H1 (cell line): ENCODE data around the gene KHDRBS2. TPM values are rescaled to one million over a fixed set of nuclear protein-coding genes. Genes with fewer than 3 reads are reported as not detected.

Experiments
- BRCA1 ChIP-seq: IDR thresholded peaks from 2 replicates; pipeline ENCODE4 v1.6.1; 2012; ENCODE audit warnings: low read depth, low read length, improper control_type of control experiment
- CBX8 ChIP-seq: fragments of 300-800, 300-1000 bp; sonication (generic); IDR thresholded peaks from 2 replicates; pipeline ENCODE4 v1.7.1; 2016; ENCODE audit warnings: low read depth, low read length, borderline replicate concordance
- CTBP2 ChIP-seq: IDR thresholded peaks from 2 replicates; pipeline ENCODE4 v1.7.0; 2011; ENCODE audit warnings: borderline replicate concordance, mild to moderate bottlenecking, moderate library complexity, mixed read lengths, low read length; ENCODE audit not compliant: insufficient read depth, insufficient read length
- GTF2F1 ChIP-seq: IDR thresholded peaks from 2 replicates; pipeline ENCODE4 v1.6.1; 2012; ENCODE audit warnings: low read depth, low read length, improper control_type of control experiment, borderline replicate concordance
- HDAC2 ChIP-seq, 2 experiments: fragments of 300-600 bp in 1 of 2; sonication (generic) in 1 of 2; IDR thresholded peaks; 2 replicates each; pipeline ENCODE4 v1.6.1; 2011 to 2012; ENCODE audit warnings: low read depth in 2 of 2, low read length in 2 of 2, mild to moderate bottlenecking in 2 of 2, moderate library complexity in 2 of 2, borderline replicate concordance in 1 of 2, inconsistent platforms in 1 of 2
- MAFK ChIP-seq: IDR thresholded peaks from 2 replicates; pipeline ENCODE4 v1.6.1; 2012; ENCODE audit warnings: low read depth, mild to moderate bottlenecking, improper control_type of control experiment, low read length
- POLR2A ChIP-seq, 2 experiments: IDR thresholded peaks; 1 replicate in 1 of 2; 2 replicates in 1 of 2; pipeline ENCODE4 v1.6.1; 2011; ENCODE audit warnings: low read depth in 2 of 2, low read length in 2 of 2, mild to moderate bottlenecking in 2 of 2; ENCODE audit errors: control extremely low read depth in 1 of 2
- SIX5 ChIP-seq: IDR thresholded peaks from 2 replicates; pipeline ENCODE4 v1.6.1; 2011; ENCODE audit warnings: mild to moderate bottlenecking, low read depth, low read length
- SP2 ChIP-seq: IDR thresholded peaks from 2 replicates; pipeline ENCODE4 v1.6.1; 2012; ENCODE audit warnings: mild to moderate bottlenecking, low read length, inconsistent platforms
- TAF1 ChIP-seq: IDR thresholded peaks from 2 replicates; pipeline ENCODE4 v1.6.1; 2011; ENCODE audit warnings: mild to moderate bottlenecking, low read depth, low read length
- TCF12 ChIP-seq: IDR thresholded peaks from 2 replicates; pipeline ENCODE4 v1.6.1; 2011; ENCODE audit warnings: low read depth, mild to moderate bottlenecking, low read length
- polyA plus RNA-seq, 7 experiments: library from polyadenylated mRNA; depleted of rRNA in 3 of 7; stranded (reverse) in 5 of 7; unstranded in 2 of 7; fragments of >200 nt in 5 of 7; fragments of 200-250 nt in 2 of 7; gene quantifications; 1 replicate in 5 of 7; 2 replicates in 1 of 7; 4 replicates in 1 of 7; pipeline versions ENCODE4 v1.2.1 to v1.2.3, GENCODE V29; 2011 to 2013; ENCODE audit warnings: missing spikeins in 2 of 7, mixed read lengths in 2 of 7
- total RNA-seq: library from RNA; stranded (reverse); fragmentation: NEBNext Ultra II Directional; extraction: Animal tissue kit (Norgen Biotek cat#: 25700); gene quantifications from 2 replicates; pipeline ENCODE4 v1.2.1, GENCODE V29; 2021

The KHDRBS2 gene
- total and polyA plus RNA-seq, 2 of the 8 experiments (the other 6 are each of a cell fraction or from before 2014, with no cell fraction given), result 5.2 to 7.7 TPM

DNA sequence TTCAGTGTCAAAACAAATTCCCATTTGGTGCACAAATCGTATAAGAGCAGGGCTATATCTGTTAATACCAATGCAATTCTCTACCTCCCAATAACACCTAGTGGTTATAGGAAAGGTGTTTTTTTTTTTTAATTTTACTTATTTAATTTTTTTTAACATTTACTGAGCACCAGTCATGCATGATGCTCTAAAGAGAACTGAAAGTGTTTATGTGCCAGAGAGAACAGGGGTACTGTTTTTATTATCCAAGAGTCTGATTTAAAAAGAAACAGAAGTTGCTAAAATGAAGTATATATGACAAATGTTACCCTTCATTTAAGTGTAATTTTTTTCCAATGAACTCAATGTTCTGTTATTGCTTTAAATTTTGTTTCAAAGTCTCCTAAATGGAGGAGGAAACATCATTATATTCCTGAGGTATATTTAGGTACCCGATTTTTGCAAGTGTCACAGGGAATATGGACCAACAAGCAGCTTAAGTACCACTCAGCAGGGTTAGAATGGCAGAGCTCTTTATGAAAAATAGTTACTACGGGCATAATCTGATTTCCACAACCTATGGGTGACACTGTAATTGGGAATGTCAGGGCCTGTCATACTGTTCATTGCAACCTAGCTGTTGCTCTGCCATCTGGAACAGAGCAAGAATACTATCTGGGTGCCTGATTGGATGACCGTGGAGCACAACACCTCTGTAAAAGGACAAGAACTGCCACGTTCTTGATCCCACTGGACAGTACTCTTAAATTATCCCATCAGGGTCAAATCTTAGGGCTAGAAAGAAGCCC lies 195.4 kb downstream of the KHDRBS2 start (continued):
- TF ChIP-seq CBX8 (no peak), POLR2A (IDR thresholded peaks at IDR 0.05; ENCODE audit: control extremely low read depth in 1 of 2, low read depth in 2 of 2, low read length in 2 of 2) (no peak), BRCA1 (no peak), TCF12 (no peak), MAFK (no peak), CTBP2 (no peak), SP2 (no peak), TAF1 (no peak), SIX5 (no peak), HDAC2 (IDR thresholded peaks at IDR 0.05; ENCODE audit: borderline replicate concordance in 1 of 2, low read depth in 2 of 2, low read length in 2 of 2) (no peak), GTF2F1 (no peak)
